Psoas muscle (tissue), 8 donors: ENCODE measurements around the gene SEC14L1. TPM values are rescaled to one million over a fixed set of nuclear protein-coding genes. Genes with fewer than 3 reads are reported as not detected.

Source experiments
- ATAC-seq, 4 donors: fragments of 200-7000 bp; cut with Tn5 transposase; one replicate each; pipeline ENCODE4 v1.9.1; 2020; ENCODE audit warnings: moderate library complexity in 3 of 4, mild to moderate bottlenecking in 2 of 4
- DNase-seq, 2 donors: peaks; one replicate each; pipeline ENCODE4 v3.0.0-alpha.2; 2020
- H3K27ac ChIP-seq: fragments of 200-600 bp; one replicate; pipeline ENCODE4 v1.8.0; 2022
- H3K27me3 ChIP-seq, 3 donors: fragments of 200-600 bp in 1 of 3; one replicate each; pipeline versions ENCODE4 v1.6.1 to v1.8.0; 2013 to 2022; ENCODE audit warnings: low read length in 2 of 3, mild to moderate bottlenecking in 2 of 3, moderate library complexity in 1 of 3; ENCODE audit not compliant: insufficient read depth in 3 of 3
- H3K36me3 ChIP-seq, 2 donors: fragments of 200-600 bp in 1 of 2; one replicate each; pipeline versions ENCODE4 v1.6.1 to v1.8.0; 2013 to 2022; ENCODE audit warnings: low read depth in 1 of 2, mild to moderate bottlenecking in 1 of 2, moderate library complexity in 1 of 2; ENCODE audit not compliant: insufficient read depth in 1 of 2
- H3K4me1 ChIP-seq: fragments of 200-600 bp; one replicate; pipeline ENCODE4 v1.8.0; 2022
- H3K4me3 ChIP-seq: fragments of 200-600 bp; one replicate; pipeline ENCODE4 v1.8.0; 2022; ENCODE audit warnings: mild to moderate bottlenecking
- H3K9me3 ChIP-seq: fragments of 200-600 bp; one replicate; pipeline ENCODE4 v1.8.0; 2022
- CTCF ChIP-seq: fragments of 200-600 bp; IDR thresholded peaks from one replicate; pipeline ENCODE4 v1.8.0; 2022; ENCODE audit warnings: antibody characterized with exemption
- WGBS, 3 donors: extraction: QIAGEN DNeasy Blood & Tissue Kit; methylation state at CpG; one replicate each; pipeline versions ENCODE4 v1.1.6 to v1.1.7; 2013; 5-methylcytosine and 5-hydroxymethylcytosine counted together
- intact Hi-C, 2 donors: fragments of 100-400 bp; cut with DNase I; formaldehyde crosslinking; loops; one replicate each; pipeline versions ENCODE4 v1.11.0 to v1.14.2; 2022
- polyA plus RNA-seq, 3 donors: library from polyadenylated mRNA; stranded (reverse); fragments of 200-250 nt; gene quantifications; one replicate each; pipeline ENCODE4 v1.2.3, GENCODE V29; 2013
- total RNA-seq, 4 donors: library from RNA; stranded (reverse); fragmentation: NEBNext Ultra II Directional in 2 of 4; extraction: Animal tissue kit (Norgen Biotek cat#: 25700) in 2 of 4; gene quantifications; one replicate each; pipeline versions ENCODE4 v1.2.1 to v1.2.4, GENCODE V29; 2021 to 2023
- donor health status: healthy with polysubstance abuse.
- donor health status: DM: no; HTN: no; CAD: no; lungs with moderate emphysema.
- donor health status: Bipolar disorder and iron deficiency.
- donor health status: healthy.
- donor health status: DM: yes; HTN: yes; CAD: no.
- donor health status: DM: no; HTN: no; CAD: no.
- donor health status: DM: no; HTN: no; CAD: no.
- donor health status: DM: yes; HTN: yes; CAD: no.

Gene SEC14L1
- total and polyA plus RNA-seq, 7 donors: 38.6 to 98.9 (median 69.1) TPM

GRCh38 chr17:77206158-77206956 is 65.6 kb downstream of the SEC14L1 start:
- DNase-seq (no peak), ATAC-seq (no peak)
- Histone ChIP-seq H3K27me3 (no peaks in the 10 kb centered on the region), H3K4me1 (peaks cover 39% of the 10 kb centered on the region), H3K4me3 (no peak overlapping the region), H3K9me3 (no peaks in the 10 kb centered on the region), H3K27ac (peak overlapping the region; percentile 21), H3K36me3 (peaks cover 5 to 85% of the 10 kb centered on the region in 2 donors)
- WGBS, 3 donors: 76 to 78% (median 76%) methylated on average over 14 of the region's 14 CpGs
- intact Hi-C loops: loop anchor here (5.0 kb wide), 2 partner anchors 59 to 64 kb away; partner anchors contain the start of gene SEC14L1 (in 1 of the 2)
- no peak for TF ChIP-seq CTCF

- WGBS, 3 donors: 40 to 58% (median 49%) methylated on average over 9 of the region's 9 CpGs
- no peak for DNase-seq
- peaks cover 5 to 85% of the 10 kb centered on the region in 2 donors for H3K36me3 ChIP-seq
- intact Hi-C loops: loop anchor here (2.0 to 5.0 kb wide), 3 partner anchors 60 to 119 kb away; partner anchors contain the start of gene SEC14L1 (in 1 of the 2)
- H3K9me3 ChIP-seq: no peaks in the 10 kb centered on the region
- peak in 1 of 4 donors; percentile 3 for ATAC-seq
- H3K4me3 ChIP-seq: no peak overlapping the region
- H3K27me3 ChIP-seq: no peaks in the 10 kb centered on the region
- peak overlapping the region; percentile 80 for H3K27ac ChIP-seq
- no peak for TF ChIP-seq CTCF
- H3K4me1 ChIP-seq: peaks cover 39% of the 10 kb centered on the region
Measured at GRCh38 chr17:77207689-77208216, 67.0 kb downstream of the SEC14L1 start.

GRCh38 chr17:77208217-77208808 is 67.5 kb downstream of the SEC14L1 start:
- DNase-seq (no peak), ATAC-seq (peak; percentile 77 to 85 (median 81))
- Histone ChIP-seq H3K27ac (peak overlapping the region; percentile 80), H3K9me3 (no peaks in the 10 kb centered on the region), H3K27me3 (no peaks in the 10 kb centered on the region), H3K4me1 (peaks cover 39% of the 10 kb centered on the region), H3K4me3 (peak overlapping the region; percentile 8), H3K36me3 (peaks cover 7 to 85% of the 10 kb centered on the region in 2 donors)
- WGBS, 3 donors: 34 to 48% (median 42%) methylated on average over 16 of the region's 16 CpGs
- peak; percentile 37 for TF ChIP-seq CTCF
- intact Hi-C loops: loop anchor here (2.0 to 5.0 kb wide), 3 partner anchors 61 to 120 kb away; partner anchors contain the start of gene SEC14L1 (in 1 of the 2)

GRCh38 chr17:77208856-77209255 is 68.1 kb downstream of the SEC14L1 start:
- Histone ChIP-seq H3K36me3 (peaks cover 9 to 85% of the 10 kb centered on the region in 2 donors), H3K4me3 (peak overlapping the region; percentile 8), H3K9me3 (no peaks in the 10 kb centered on the region), H3K27me3 (no peaks in the 10 kb centered on the region), H3K4me1 (peaks cover 39% of the 10 kb centered on the region), H3K27ac (peak overlapping the region; percentile 80)
- TF ChIP-seq CTCF: no peak
- intact Hi-C loops: loop anchor here (2.0 to 5.0 kb wide), 3 partner anchors 62 to 120 kb away; partner anchors contain the start of gene SEC14L1 (in 1 of the 2)
- ATAC-seq: peak in 1 of 4 donors; percentile 11
- no peak for DNase-seq
- 69 to 84% (median 74%) methylated on average over 3 of the region's 3 CpGs for WGBS, 3 donors
